Measurements from ENCODE around the gene COL5A2.

The COL5A2 gene

GRCh38 chr2:189188115-189188805 lies 8.7 kb upstream of the COL5A2 start:
- DNase-seq (ENCODE audit: low spot score), result no peak
- in situ Hi-C loops (cut with MboI; ENCODE audit: low sequenced_read_pairs, unreplicated experiment), result no loop called here
- no peak for TF ChIP-seq CTCF (IDR thresholded peaks at IDR 0.05; ENCODE audit: borderline replicate concordance, control extremely low read depth, extremely low read depth, insufficient read depth, missing control alignments)

GRCh38 chr2:189183170-189183569 lies 3.6 kb upstream of the COL5A2 start:
- in situ Hi-C loops (cut with MboI; ENCODE audit: low sequenced_read_pairs, unreplicated experiment), result no loop called here
- no peak for TF ChIP-seq CTCF (IDR thresholded peaks at IDR 0.05; ENCODE audit: borderline replicate concordance, control extremely low read depth, extremely low read depth, insufficient read depth, missing control alignments)

GRCh38 chr2:189181706-189182105 lies 2.1 kb upstream of the COL5A2 start:
- no peak for DNase-seq (ENCODE audit: low spot score)
- TF ChIP-seq CTCF (IDR thresholded peaks at IDR 0.05; ENCODE audit: borderline replicate concordance, control extremely low read depth, extremely low read depth, insufficient read depth, missing control alignments), result no peak
- in situ Hi-C loops (cut with MboI; ENCODE audit: low sequenced_read_pairs, unreplicated experiment), result no loop called here

More at GRCh38 chr2:189183170-189183569, 3.6 kb upstream of the COL5A2 start:
- no peak for DNase-seq (ENCODE audit: low spot score)

GRCh38 chr2:189178726-189179569 lies 613 bp downstream of the COL5A2 start:
- in situ Hi-C loops (cut with MboI; ENCODE audit: low sequenced_read_pairs, unreplicated experiment), result no loop called here
- no peak for DNase-seq (ENCODE audit: low spot score)
- TF ChIP-seq CTCF (IDR thresholded peaks at IDR 0.05; ENCODE audit: borderline replicate concordance, control extremely low read depth, extremely low read depth, insufficient read depth, missing control alignments), result no peak

- no peak for DNase-seq (ENCODE audit: low spot score)
- no peak for TF ChIP-seq CTCF (IDR thresholded peaks at IDR 0.05; ENCODE audit: borderline replicate concordance, control extremely low read depth, extremely low read depth, insufficient read depth, missing control alignments)
- in situ Hi-C loops (cut with MboI; ENCODE audit: low sequenced_read_pairs, unreplicated experiment), result no loop called here
These were observed 1.5 kb downstream of the COL5A2 start for GRCh38 chr2:189178054-189178453.

- DNase-seq (ENCODE audit: low spot score), result no peak
- in situ Hi-C loops (cut with MboI; ENCODE audit: low sequenced_read_pairs, unreplicated experiment), result no loop called here
- no peak for TF ChIP-seq CTCF (IDR thresholded peaks at IDR 0.05; ENCODE audit: borderline replicate concordance, control extremely low read depth, extremely low read depth, insufficient read depth, missing control alignments)
These were observed 2.2 kb downstream of the COL5A2 start for GRCh38 chr2:189177251-189177840.
